ENCODE results near the gene FTO. TPM values are rescaled to one million over a fixed set of nuclear protein-coding genes. Genes with fewer than 3 reads are reported as not detected.
"Not testable (repeated sequence)": the region's sequence is repeated elsewhere in the genome, so short reads cannot be mapped to it uniquely, and the experiment has no call there.

Gene FTO
- total and polyA plus RNA-seq, 2 donors from 2014 or later: 22.3 to 116 TPM

DNA sequence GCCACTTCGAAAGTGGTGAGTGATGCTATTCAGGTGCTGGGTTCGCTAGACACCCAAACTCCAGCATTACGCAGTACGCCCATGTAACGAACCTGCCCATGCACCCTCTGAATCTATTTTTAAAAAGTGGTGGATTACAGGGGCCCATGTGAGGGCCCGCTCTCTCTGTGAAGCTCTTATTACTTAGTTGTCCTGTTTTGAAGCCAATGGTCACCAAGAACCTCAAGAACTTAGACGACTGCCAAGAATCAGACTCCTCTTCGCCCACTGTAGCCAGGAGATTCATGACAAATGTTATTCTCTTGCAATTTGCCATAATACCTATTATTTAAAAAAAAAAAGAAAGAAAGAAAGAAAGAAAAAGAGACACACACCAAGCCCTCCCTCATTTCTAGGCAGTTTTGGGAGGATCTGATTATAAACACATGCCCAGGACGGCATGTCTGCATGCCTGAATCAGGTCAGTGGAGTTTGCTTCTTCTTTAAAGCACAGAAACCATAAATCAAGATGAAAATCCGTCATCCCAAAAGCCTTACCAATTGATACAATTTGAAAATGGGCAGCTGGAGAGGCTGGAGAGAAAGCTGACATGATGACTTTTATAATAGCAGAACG is 474.0 kb downstream of the FTO start:
- Histone ChIP-seq H3K27ac (ENCODE audit: low read depth in 2 of 2, low read length in 2 of 2) (no peak overlapping the region), H3K27me3 (ENCODE audit: control insufficient read depth, insufficient read depth, low read length) (no peaks in the 10 kb centered on the region), H3K9me3 (ENCODE audit: control insufficient read depth in 2 of 3, insufficient read depth in 1 of 3, low read length in 3 of 3) (no peaks in the 10 kb centered on the region), H3K9ac (ENCODE audit: low read length in 3 of 3) (no peak overlapping the region), H3K36me3 (ENCODE audit: control insufficient read depth in 2 of 3, insufficient read depth in 3 of 3, low read length in 3 of 3) (no peaks in the 10 kb centered on the region), H3K4me1 (ENCODE audit: control insufficient read depth in 2 of 3, insufficient read depth in 2 of 3, low read depth in 1 of 3, low read length in 3 of 3) (no peaks in the 10 kb centered on the region), H3K4me3 (ENCODE audit: low read length in 3 of 3) (no peak overlapping the region)
- TF ChIP-seq, protein P1, sequence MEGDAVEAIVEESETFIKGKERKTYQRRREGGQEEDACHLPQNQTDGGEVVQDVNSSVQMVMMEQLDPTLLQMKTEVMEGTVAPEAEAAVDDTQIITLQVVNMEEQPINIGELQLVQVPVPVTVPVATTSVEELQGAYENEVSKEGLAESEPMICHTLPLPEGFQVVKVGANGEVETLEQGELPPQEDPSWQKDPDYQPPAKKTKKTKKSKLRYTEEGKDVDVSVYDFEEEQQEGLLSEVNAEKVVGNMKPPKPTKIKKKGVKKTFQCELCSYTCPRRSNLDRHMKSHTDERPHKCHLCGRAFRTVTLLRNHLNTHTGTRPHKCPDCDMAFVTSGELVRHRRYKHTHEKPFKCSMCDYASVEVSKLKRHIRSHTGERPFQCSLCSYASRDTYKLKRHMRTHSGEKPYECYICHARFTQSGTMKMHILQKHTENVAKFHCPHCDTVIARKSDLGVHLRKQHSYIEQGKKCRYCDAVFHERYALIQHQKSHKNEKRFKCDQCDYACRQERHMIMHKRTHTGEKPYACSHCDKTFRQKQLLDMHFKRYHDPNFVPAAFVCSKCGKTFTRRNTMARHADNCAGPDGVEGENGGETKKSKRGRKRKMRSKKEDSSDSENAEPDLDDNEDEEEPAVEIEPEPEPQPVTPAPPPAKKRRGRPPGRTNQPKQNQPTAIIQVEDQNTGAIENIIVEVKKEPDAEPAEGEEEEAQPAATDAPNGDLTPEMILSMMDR (IDR thresholded peaks at IDR 0.05; ENCODE audit: borderline replicate concordance, extremely low read depth, insufficient read depth): no peak
- no peak for FAIRE-seq
- intact Hi-C loops (cut with DNase I): no loop called here
- DNase-seq: no peak

DNA sequence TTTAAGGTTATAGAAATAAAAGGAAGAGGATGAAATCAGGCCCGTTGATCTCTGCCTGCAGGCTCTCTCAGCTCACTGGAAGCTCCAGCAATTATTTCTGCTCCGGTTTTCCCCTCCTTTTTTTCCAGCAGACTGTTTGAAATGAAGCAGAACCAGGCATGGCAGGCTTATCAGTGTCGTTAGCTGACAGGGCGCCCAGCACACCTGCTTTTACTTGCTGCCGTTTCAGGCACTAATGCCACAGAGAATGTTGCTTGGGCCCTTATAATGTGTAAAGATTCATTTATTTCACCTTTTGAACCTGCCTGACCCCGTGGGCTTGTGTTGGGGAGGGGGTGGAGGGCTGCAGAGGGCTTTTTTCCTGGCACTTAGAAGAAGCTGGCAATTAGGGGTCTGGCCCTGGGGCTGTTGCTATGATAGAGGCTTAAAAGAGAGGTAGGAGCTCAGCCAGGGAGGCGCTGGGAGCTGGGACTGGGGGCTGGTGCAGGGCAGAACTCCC is 474.6 kb downstream of the FTO start:
- TF ChIP-seq, protein P1 (IDR thresholded peaks at IDR 0.05; ENCODE audit: borderline replicate concordance, extremely low read depth, insufficient read depth): no peak
- intact Hi-C loops (cut with DNase I): no loop called here
- FAIRE-seq (no peak), DNase-seq (peak in 4 of 5 donors; percentile 66 to 84 (median 75))
- no peaks in the 10 kb centered on the region for H3K36me3 ChIP-seq (ENCODE audit: control insufficient read depth in 2 of 3, insufficient read depth in 3 of 3, low read length in 3 of 3)
- H3K27me3 ChIP-seq (ENCODE audit: control insufficient read depth, insufficient read depth, low read length): no peaks in the 10 kb centered on the region
- no peak overlapping the region for H3K9ac ChIP-seq (ENCODE audit: low read length in 3 of 3)
- H3K9me3 ChIP-seq (ENCODE audit: control insufficient read depth in 2 of 3, insufficient read depth in 1 of 3, low read length in 3 of 3): no peaks in the 10 kb centered on the region
- no peaks in the 10 kb centered on the region for H3K4me1 ChIP-seq (ENCODE audit: control insufficient read depth in 2 of 3, insufficient read depth in 2 of 3, low read depth in 1 of 3, low read length in 3 of 3)
- H3K4me3 ChIP-seq (ENCODE audit: low read length in 3 of 3): no peak overlapping the region
- no peak overlapping the region for H3K27ac ChIP-seq (ENCODE audit: low read depth in 2 of 2, low read length in 2 of 2)

DNA sequence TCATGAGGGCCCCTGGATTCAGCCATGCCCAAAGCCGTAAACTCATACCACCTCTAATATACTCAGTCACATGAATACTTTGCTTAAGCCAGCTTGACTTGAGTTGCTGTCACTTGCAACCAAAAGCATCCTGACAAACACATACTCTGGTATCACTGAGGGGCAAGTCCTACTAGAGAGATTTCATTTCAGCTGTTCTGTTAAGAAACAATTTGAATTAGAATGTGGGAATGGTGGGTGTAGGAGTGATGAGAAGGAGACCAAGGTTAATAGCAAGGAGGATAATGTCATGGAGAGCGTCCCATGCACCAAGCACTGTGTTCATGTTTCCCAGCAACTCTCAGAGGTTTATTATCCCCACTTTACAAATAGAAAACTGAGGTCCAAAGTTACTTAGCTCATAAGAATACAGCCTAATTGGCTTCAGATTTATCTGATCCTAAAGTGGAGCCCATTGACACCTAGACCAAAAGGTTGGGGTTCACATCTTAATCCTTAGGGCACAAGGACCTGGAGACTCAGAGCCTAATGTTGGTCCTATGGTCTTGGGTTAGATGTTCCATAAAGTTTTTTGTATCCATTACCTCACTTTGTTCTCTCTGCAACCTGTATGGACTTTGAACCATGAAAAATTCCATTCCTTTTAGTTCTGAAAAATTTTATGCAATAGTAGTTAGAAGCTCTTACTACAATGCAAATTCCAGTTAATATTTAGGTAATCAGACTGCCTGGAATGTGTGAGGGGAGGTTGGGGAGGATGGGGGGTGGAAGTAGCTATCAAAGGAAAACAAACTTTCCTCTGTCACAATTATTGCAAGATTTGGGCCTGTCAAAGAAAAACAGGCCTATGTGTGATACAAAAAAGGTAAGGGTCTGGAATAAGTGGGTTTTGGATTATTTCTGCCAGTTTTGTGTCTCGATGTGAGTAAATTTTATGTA is 476.7 kb downstream of the FTO start:
- no peaks in the 10 kb centered on the region for H3K36me3 ChIP-seq (ENCODE audit: control insufficient read depth in 2 of 3, insufficient read depth in 3 of 3, low read length in 3 of 3)
- FAIRE-seq: no peak
- TF ChIP-seq, protein P1 (IDR thresholded peaks at IDR 0.05; ENCODE audit: borderline replicate concordance, extremely low read depth, insufficient read depth): no peak
- no peak overlapping the region for H3K4me3 ChIP-seq (ENCODE audit: low read length in 3 of 3)
- H3K4me1 ChIP-seq (ENCODE audit: control insufficient read depth in 2 of 3, insufficient read depth in 2 of 3, low read depth in 1 of 3, low read length in 3 of 3): no peaks in the 10 kb centered on the region
- peaks cover 0 to 2% (median 0%) of the 10 kb centered on the region in 3 donors for H3K9me3 ChIP-seq (ENCODE audit: control insufficient read depth in 2 of 3, insufficient read depth in 1 of 3, low read length in 3 of 3)
- intact Hi-C loops (cut with DNase I): no loop called here
- no peak overlapping the region for H3K9ac ChIP-seq (ENCODE audit: low read length in 3 of 3)
- no peaks in the 10 kb centered on the region for H3K27me3 ChIP-seq (ENCODE audit: control insufficient read depth, insufficient read depth, low read length)
- no peak for DNase-seq
- no peak overlapping the region for H3K27ac ChIP-seq (ENCODE audit: low read depth in 2 of 2, low read length in 2 of 2)

DNA sequence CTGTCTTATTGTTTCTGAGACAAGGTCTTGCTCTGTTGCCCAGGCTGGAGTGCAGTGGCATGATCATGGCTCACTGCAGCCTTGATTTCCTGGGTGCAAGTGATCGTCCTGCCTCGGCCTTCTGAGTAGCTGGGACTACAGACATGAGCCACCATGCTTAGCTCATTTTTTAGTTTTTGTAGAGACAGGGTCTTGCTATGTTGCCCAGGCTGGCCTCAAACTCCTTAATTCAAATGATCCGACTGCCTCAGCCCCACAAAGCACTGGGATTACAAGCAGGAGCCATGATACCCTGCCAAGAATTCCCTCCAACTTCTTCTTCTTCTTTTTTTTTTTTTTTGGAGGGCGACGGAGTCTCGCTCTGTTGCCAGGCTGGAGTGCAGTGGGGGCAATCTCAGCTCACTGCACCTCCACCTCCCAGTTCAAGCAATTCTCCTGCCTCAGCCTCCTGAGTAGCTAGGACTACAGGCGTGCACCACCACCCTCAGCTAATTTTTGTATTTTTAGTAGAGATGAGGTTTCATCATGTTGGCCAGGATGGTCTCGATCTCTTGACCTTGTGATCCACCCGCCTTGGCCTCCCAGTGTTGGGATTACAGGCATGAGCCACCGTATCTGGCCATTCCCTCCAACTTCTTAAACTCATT is 477.9 kb downstream of the FTO start:
- DNase-seq; H3K27ac ChIP-seq (ENCODE audit: low read depth in 2 of 2, low read length in 2 of 2); FAIRE-seq; H3K27me3 ChIP-seq (ENCODE audit: control insufficient read depth, insufficient read depth, low read length); H3K36me3 ChIP-seq (ENCODE audit: control insufficient read depth in 2 of 3, insufficient read depth in 3 of 3, low read length in 3 of 3); H3K4me1 ChIP-seq (ENCODE audit: control insufficient read depth in 2 of 3, insufficient read depth in 2 of 3, low read depth in 1 of 3, low read length in 3 of 3); H3K9ac ChIP-seq (ENCODE audit: low read length in 3 of 3); intact Hi-C loops (cut with DNase I); H3K4me3 ChIP-seq (ENCODE audit: low read length in 3 of 3); H3K9me3 ChIP-seq (ENCODE audit: control insufficient read depth in 2 of 3, insufficient read depth in 1 of 3, low read length in 3 of 3): not testable (repeated sequence)

All from kidney (tissue), 14 donors.